RWPE2 (cell line): ENCODE results near the gene SPAG16.

Experiments used
- ATAC-seq: fragments of 200-7000 bp; cut with Tn5 transposase; 3 replicates; pipeline ENCODE4 v1.9.1; 2021; ENCODE audit warnings: low read depth
- DNase-seq: peaks from one replicate; pipeline ENCODE4 v3.0.0-alpha.2; 2020; ENCODE audit warnings: low spot score
- H3K27ac ChIP-seq: fragments of 450-650 bp; 2 replicates; pipeline ENCODE4 v1.5.1; 2017; ENCODE audit warnings: mild to moderate bottlenecking; ENCODE audit not compliant: poor library complexity, severe bottlenecking
- H3K27me3 ChIP-seq: fragments of 250-450 bp; sonication (Bioruptor Pico); 2 replicates; pipeline ENCODE4 v1.5.1; 2021; ENCODE audit warnings: mild to moderate bottlenecking, moderate library complexity; ENCODE audit not compliant: insufficient read depth, poor library complexity, severe bottlenecking
- H3K36me3 ChIP-seq: fragments of 250-450 bp; sonication (Bioruptor Pico); 2 replicates; pipeline ENCODE4 v1.5.1; 2020; ENCODE audit warnings: low read depth, mild to moderate bottlenecking, moderate library complexity
- H3K4me1 ChIP-seq: fragments of 250-450 bp; sonication (Bioruptor Pico); 2 replicates; pipeline ENCODE4 v1.5.1; 2021; ENCODE audit warnings: mild to moderate bottlenecking, moderate library complexity; ENCODE audit not compliant: insufficient read depth, poor library complexity, severe bottlenecking
- H3K4me3 ChIP-seq: fragments of 250-450 bp; sonication (Bioruptor Pico); 2 replicates; pipeline ENCODE4 v1.5.1; 2021; ENCODE audit warnings: mild to moderate bottlenecking, moderate library complexity; ENCODE audit not compliant: severe bottlenecking
- H3K9me3 ChIP-seq: fragments of 250-450 bp; sonication (Bioruptor Pico); 2 replicates; pipeline ENCODE4 v1.5.1; 2021; ENCODE audit warnings: mild to moderate bottlenecking, moderate library complexity; ENCODE audit not compliant: severe bottlenecking
- TF ChIP-seq, protein P1 (sequence below): fragments of 450-650 bp; IDR thresholded peaks from one replicate; pipeline ENCODE4 v1.5.1; 2017; ENCODE audit warnings: mild to moderate bottlenecking, moderate library complexity; ENCODE audit not compliant: poor library complexity, severe bottlenecking

The SPAG16 gene

DNA sequence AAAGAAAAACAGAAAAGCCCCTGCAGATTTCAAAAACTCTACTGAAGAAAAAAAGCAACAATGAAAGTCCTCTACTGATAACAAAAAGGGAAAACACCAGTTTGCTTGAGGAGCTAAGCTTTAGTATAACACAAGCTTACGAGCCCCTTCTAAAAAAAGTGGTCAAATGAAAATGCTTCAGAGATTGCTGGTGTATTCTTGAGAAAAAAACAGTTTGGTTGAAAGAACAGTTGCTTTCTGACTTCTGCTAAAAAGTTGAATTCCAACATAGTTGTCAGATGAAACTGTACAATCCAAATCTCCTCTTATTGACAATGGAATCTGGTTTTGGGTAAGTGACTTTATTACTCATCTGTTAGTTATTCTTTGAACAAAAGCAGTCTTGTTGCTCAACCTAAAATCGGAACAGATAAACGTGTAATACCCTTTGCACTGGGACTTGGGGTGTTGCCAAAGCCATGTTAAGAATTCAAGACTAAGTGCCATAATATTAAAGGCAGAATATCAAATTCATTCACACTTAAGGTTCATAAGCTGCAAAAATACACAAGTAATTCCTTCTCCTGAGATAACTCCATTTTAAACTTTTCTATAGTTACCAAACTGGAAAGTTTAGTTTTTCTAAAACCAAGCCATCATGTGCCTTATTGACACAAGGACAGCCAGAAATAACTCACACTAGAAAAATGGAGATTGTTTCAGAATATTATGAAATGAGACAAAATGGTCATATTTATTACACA lies 45.3 kb upstream of the SPAG16 start:
- ATAC-seq (peak; percentile 90), DNase-seq (no peak)
- Histone ChIP-seq H3K27ac (peak overlapping the region; percentile 92), H3K36me3 (no peaks in the 10 kb centered on the region), H3K4me1 (peaks cover 25% of the 10 kb centered on the region), H3K27me3 (no peaks in the 10 kb centered on the region), H3K4me3 (no peak overlapping the region), H3K9me3 (no peaks in the 10 kb centered on the region)
- TF ChIP-seq, protein P1, sequence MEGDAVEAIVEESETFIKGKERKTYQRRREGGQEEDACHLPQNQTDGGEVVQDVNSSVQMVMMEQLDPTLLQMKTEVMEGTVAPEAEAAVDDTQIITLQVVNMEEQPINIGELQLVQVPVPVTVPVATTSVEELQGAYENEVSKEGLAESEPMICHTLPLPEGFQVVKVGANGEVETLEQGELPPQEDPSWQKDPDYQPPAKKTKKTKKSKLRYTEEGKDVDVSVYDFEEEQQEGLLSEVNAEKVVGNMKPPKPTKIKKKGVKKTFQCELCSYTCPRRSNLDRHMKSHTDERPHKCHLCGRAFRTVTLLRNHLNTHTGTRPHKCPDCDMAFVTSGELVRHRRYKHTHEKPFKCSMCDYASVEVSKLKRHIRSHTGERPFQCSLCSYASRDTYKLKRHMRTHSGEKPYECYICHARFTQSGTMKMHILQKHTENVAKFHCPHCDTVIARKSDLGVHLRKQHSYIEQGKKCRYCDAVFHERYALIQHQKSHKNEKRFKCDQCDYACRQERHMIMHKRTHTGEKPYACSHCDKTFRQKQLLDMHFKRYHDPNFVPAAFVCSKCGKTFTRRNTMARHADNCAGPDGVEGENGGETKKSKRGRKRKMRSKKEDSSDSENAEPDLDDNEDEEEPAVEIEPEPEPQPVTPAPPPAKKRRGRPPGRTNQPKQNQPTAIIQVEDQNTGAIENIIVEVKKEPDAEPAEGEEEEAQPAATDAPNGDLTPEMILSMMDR = no peak

DNA sequence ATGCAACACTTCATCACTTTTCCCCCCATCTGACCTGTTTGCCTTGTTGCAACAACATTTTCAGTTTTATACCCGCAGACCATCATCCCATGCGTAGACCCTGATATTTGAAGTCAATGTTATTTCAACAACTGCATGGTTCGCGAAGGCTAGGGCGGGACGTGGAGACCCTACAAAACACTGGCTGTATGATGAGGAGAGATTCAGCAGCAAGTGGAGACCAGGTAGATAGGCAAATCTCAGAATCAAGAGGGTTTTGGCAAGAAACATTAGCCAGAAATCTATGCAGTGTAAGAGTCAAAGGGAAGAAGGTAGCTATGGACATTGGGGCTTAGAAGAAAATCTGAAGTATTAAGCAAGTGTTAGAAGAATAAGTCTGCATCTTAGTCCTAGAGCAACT lies 42.4 kb upstream of the SPAG16 start:
- Histone ChIP-seq H3K36me3 (no peaks in the 10 kb centered on the region), H3K27me3 (no peaks in the 10 kb centered on the region), H3K4me1 (peaks cover 25% of the 10 kb centered on the region), H3K4me3 (no peak overlapping the region), H3K9me3 (no peaks in the 10 kb centered on the region), H3K27ac (no peak overlapping the region)
- TF ChIP-seq, protein P1 = no peak
- ATAC-seq = no peak
- DNase-seq = no peak

DNA sequence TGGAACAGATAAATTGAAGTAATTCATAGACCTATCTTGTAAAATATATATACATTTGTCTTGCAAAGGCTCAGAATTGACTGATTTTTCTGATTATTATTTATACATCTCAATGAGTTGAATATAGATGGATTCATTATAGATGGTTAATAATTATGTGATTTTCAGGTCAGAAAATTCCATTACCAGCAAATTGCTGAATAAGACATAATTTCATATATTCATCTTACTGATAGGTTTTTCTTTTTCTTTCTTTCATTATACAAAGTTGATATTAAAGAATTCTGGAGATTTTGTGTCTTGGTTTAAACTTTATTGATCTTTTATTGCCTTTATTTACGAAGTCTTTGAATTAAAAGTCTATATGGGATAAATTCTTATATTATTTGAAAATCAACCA lies 41.6 kb upstream of the SPAG16 start:
- Histone ChIP-seq H3K4me1 (peaks cover 20% of the 10 kb centered on the region), H3K9me3 (no peaks in the 10 kb centered on the region), H3K27ac (no peak overlapping the region), H3K27me3 (no peaks in the 10 kb centered on the region), H3K4me3 (no peak overlapping the region), H3K36me3 (no peaks in the 10 kb centered on the region)
- ATAC-seq (no peak), DNase-seq (no peak)
- TF ChIP-seq, protein P1 = no peak

DNA sequence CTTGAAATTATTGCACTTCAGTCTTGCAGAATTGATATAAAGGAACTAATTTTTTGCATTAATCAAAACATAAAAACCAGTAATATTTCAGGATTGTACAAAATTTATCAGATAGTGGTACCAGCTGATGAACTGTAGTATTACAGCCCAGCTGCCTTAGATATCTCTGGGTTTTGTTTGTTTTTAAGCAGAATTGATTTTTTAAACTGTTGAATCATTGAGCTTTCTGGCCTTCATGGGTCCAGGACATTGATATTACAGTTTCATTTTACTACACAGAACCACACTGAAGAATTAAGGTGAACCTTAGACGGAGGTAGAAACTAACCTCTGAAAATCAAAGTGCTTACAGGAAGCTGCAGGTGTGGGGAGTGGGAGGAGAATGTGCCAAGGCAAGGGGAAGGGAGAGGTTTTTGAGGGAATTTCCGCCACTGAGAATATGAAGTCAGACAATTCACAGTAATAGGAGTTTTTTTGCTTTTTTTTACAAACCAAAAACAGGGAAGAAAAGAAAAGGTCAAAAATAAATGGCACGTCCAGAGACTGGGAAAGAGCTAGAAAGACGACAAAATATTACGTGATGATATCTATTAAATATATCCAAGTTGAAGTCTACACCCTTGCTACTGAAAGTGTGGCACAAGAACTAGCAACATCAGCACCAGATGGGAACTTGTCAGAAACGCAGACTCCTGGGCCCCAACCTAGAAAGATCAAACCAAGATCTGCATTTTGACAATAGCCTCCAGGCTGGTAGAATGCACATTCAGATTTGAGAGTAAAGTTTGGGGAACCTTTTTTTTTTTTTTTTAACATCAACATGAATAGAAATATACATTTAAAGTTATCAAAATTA lies 40.8 kb upstream of the SPAG16 start:
- DNase-seq (no peak), ATAC-seq (no peak)
- Histone ChIP-seq H3K27ac (no peak overlapping the region), H3K36me3 (no peaks in the 10 kb centered on the region), H3K4me1 (peaks cover 15% of the 10 kb centered on the region), H3K9me3 (no peaks in the 10 kb centered on the region), H3K4me3 (no peak overlapping the region), H3K27me3 (no peaks in the 10 kb centered on the region)
- TF ChIP-seq, protein P1 = no peak
